ENCODE measurements around the gene C19orf53.
A peak's percentile ranks its signal among the peaks of the same experiment; 100 is the strongest.
"Not testable (repeated sequence)": the region's sequence is repeated elsewhere in the genome, so short reads cannot be mapped to it uniquely, and the experiment has no call there.

The C19orf53 gene

GRCh38 chr19:13764101-13764807 is 10.0 kb upstream of the C19orf53 start, which contains the start of gene MRI1:
TSS of gene MRI1 (plus strand) at chr19:13764522. CDS start at chr19:13764589, 67 bp downstream.
- DNase-seq, result peak; percentile 64 to 71

DNA sequence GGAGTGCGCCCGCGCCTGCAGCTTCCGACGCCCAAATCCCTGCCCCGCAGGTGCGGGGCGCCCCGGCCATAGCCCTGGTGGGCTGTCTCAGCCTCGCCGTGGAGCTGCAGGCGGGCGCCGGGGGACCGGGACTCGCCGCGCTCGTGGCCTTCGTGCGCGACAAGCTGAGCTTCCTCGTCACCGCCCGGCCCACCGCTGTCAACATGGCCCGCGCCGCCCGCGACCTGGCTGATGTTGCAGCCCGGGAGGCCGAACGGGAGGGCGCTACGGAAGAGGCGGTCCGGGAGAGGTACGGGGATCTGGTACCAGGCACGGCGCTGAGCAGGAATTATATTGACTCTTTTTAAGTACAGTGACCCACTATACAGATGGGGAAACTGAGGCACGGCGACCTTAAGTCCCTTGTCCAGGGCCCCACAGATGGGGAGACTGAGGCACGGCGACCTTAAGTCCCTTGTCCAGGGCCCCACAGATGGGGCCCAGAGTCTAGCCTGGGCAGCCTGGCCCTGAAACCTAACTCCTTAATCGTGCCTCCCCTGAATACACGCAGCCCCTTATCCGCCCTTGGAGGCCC is 9.3 kb upstream of the C19orf53 start:
- no peak for DNase-seq

DNA sequence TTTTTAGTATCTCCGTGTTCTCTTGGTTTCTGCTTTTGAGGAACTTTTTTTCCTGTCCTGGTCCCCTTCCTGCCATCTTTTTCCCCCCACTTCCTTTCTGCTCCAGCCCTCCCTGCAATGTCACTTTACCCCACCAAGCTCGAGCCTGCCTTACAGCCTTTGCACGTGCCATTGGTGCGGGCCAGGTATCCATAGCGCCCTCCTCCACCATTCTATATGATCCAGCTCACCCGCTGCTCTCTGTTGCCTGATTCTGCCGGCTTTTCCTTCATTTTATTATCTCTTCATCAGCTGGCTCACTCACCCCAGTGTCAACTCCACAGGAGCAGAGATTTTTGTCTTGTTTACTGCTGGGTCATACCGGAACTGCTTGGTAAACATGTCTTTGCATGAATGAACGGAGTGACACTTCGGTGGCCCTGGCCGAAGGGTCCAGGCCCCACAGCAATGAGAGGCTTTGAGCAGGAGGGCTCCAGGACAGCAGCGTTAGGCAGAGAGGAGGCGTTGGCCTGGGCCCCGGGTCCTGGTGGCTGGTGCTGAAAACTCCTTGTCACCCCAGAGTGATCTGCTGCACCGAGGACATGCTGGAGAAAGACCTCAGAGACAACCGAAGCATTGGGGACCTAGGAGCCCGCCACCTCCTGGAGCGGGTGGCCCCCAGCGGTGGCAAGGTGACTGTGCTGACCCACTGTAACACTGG is 8.7 kb upstream of the C19orf53 start:
- no peak for DNase-seq

DNA sequence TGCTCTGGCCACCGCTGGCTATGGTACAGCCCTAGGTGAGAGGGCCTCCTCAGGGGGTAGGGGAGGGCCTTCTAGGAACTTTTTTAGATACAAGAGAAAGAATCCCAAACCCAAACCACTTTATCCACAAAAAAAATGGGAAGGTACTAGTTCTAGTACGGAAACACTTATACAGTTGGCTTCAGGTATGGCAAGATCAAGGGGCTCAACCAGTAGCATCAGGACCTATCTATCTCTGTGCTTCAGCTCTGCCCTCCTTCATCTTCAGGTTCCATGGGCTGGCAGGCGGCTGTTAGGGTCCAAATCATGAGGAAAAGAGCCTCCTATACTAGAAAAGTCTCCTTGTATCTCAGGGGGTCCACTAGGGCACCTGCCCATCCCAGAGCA is 8.2 kb upstream of the C19orf53 start:
- DNase-seq, result no peak

DNA sequence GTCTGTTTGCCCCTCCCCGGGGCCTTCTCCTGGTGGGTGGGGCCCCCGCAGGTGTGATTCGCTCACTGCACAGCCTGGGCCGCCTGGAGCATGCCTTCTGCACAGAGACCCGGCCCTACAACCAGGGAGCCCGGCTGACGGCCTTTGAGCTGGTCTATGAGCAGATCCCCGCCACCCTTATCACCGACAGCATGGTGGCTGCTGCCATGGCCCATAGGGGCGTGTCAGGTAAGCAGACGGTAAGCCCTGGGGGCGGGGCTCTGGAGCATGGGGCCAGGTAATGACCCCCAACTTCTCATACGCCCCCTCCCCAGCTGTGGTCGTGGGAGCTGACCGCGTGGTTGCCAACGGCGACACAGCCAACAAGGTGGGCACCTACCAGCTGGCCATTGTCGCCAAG is 5.7 kb upstream of the C19orf53 start:
- DNase-seq, result no peak

DNA sequence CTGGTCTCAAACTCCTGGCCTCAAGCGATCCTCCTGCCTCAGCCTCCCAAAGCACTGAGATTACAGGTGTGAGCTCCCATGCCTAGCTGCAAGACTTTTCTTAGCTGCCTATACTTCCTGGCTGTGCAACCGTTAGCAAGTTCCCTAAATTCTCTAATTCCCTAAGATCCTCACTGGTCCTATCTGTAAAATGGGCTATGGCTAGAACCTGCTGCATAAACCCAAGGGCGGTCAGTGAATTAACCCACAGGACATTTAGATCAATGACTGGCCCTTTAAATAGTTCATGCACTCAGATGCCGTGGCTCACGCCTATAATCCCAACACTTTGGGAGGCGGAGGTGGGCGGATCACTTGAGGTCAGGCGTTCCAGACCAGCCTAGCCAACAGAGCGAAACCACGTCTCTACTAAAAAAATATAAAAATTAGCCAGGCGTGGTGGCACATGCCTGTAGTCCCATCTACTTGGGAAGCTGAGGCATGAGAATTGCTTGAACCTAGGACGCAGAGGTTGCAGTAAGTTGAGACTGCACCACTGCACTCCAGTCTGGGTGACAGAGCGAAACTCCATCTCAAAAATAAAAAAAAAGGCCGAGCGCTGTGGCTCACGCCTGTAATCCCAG is 4.1 kb upstream of the C19orf53 start:
- DNase-seq, result no peak

GRCh38 chr19:13778398-13778797 is 4.1 kb downstream of the C19orf53 start:
- no peak for DNase-seq

- no peak for DNase-seq
Observed at GRCh38 chr19:13778847-13779246, 4.6 kb downstream of the C19orf53 start.

- not testable (repeated sequence) for DNase-seq
Observed at GRCh38 chr19:13779794-13780193, 5.5 kb downstream of the C19orf53 start.

DNA sequence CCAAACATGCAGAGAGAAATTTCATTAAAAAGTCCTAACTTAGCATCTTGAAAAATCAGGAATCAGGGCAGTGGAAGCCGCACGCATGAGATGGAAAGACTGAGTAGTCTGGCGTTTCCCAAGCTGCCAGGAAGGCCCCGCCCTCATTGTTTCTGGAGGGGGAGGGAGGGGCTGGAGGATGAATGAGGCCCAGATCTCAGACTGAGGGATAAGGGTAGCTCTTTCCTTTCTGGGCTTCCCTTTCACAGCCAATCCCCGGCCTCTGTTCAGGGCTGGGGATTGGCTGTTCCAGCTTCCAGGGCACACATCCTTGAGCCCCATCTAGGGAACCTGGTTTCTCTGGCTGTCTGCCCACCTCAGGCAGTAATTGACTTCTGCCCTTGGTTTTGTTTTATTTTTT is 7.3 kb downstream of the C19orf53 start:
- DNase-seq, result peak; percentile 6 to 9

- DNase-seq, result no peak
Observed at GRCh38 chr19:13782537-13782936, 8.3 kb downstream of the C19orf53 start.

DNA sequence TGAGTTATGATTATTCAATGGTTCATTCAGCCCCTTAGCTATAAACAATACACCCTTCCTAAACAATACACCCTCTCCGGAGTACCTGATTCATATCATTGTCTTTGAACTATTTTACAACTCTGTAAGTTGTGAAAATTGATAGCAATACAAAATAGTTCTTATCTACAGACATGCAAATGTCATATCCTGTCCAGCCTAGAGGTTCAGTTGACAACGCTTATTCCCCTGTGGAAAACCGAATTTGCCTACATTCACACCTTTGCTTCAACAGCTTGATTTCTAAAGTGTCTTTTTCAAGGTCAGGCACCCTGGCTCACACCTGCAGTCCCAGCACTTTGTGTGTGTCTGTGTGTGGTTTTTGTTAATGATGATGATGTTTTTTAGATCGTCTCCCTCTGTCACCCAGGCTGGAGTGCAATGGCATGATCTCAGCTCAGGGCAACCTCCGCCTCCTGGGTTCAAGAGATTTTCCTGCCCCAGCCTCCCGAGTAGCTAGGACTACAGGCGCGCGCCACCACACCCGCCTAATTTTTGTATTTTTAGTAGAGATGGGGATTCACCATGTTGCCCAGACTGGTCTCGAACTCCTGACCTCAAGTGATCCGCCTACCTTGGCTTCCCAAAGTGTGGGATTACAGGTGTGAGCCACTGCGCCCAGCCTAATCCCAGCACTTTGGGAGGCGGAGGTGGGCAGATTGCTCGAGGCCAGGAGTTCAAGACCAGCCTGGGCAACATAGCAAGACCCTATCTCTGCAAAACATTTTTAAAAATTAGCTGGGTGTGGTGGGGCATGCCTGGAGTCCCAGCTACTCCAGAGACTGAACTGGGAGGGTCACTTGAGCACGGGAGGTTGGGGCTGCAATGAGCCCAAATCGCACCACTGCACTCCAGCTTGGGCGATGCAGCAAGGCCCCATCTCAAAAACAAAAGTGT is 9.6 kb downstream of the C19orf53 start:
- DNase-seq, result no peak

DNA sequence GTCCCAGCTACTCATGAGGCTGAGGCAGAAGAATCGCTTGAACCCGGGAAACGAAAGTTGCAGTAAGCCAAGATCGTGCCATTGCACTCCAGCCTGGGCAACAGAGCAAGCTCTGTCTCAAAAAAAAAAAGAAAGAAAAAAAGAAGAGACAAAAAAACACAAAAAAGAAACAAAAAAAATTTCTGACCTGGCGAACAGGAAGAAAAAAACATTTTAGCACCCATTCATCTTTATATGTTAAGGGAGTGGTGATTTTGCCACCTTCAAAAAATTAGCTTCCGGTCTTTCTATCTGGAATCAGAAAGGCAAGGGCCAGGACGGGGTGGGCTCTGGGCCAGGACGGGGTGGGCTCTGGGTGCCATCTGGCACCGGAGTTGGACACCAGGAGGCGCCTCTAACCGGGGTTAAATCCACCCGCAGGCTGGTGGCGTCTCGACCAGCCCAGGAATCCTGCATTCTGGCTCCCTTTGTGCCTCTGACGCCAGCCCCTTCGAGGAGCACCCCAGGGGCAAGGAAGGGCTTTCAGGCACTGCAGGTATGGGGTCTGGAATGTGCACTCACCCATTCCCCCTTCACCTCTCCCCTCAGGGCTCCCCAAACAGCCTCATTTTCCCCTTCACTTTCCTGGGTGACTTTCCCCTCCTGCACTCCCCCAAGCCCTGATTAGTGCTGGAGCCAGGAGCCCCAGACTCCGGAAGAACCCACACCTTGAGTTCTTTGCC is 10.6 kb downstream of the C19orf53 start:
- peak; percentile 44 to 48 for DNase-seq

GRCh38 chr19:13788991-13789390 is 14.7 kb downstream of the C19orf53 start:
- DNase-seq, result no peak

DNA sequence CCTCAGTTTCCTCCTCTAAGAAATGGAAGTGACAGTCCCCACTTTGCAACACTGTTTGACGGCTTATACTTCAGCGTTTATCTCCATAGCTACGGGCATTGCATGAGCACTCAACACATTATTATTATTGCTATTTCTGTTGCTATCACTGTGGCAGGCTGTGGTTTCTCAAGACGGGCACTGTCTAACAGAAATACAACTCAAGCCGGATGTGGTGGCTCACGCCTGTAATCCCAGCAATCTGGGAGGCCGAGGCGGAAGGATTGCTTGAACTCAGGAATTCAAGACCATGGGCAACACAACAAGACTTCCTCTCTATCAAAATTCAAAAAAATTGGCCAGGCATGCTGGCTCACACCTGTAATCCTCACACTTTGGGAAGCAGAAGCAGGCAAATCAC is 16.1 kb downstream of the C19orf53 start:
- no peak for DNase-seq

- not testable (repeated sequence) for DNase-seq
Observed at GRCh38 chr19:13793317-13793716, 19.1 kb downstream of the C19orf53 start.

GRCh38 chr19:13794398-13794756 is 20.1 kb downstream of the C19orf53 start:
- DNase-seq, result no peak

- DNase-seq, result peak; percentile 99
Observed at GRCh38 chr19:13794757-13795589, 20.7 kb downstream of the C19orf53 start, which contains the start of gene ZSWIM4. TSS of gene ZSWIM4 (plus strand) at chr19:13795443. CDS start at chr19:13795649, 206 bp downstream.

DNA sequence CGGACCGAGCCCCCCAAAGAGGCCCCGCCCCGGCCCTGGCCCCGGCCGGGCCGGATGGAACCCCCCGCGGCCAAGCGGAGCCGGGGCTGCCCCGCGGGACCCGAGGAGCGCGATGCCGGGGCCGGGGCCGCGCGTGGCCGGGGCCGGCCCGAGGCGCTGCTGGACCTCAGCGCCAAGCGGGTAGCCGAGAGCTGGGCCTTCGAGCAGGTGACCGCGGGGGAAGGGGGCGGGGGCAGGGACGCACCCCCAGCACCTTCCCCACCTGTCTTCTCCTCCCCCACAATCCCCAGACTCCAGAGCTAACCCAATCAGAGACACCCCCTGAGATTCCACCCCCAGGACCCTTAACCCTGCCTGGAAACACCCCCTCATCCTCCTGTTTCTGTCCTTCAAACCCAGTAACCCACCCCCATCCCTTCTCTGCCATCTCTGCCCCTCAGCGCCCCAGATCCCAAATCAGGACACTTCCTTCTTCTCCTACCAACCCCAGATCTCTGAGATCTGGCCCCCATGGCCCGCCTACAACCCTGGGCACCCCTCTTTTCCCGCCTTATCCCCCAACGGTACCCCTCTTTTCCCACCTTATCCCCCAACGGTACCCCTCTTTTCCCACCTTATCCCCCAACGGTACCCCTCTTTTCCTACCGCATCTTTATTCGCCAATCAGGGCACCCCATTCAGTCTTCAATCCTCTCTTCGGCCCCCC is 21.5 kb downstream of the C19orf53 start:
- DNase-seq, result no peak

Measured in NCI-H2081 (cell line).